ENCODE data around the gene SHC3. TPM values are rescaled to one million over a fixed set of nuclear protein-coding genes. Genes with fewer than 3 reads are reported as not detected.

Gene SHC3
- total and polyA plus RNA-seq, 9 of the 15 experiments (the other 6 are each of a cell fraction or from before 2014, with no cell fraction given): not detected

- intact Hi-C loops (cut with micrococcal nuclease) (no loop called here), in situ Hi-C loops (cut with MboI) (no loop called here)
- Histone ChIP-seq H3K4me1 (replicated peaks in 1 of 2; ENCODE audit: control insufficient read depth in 2 of 2, insufficient read depth in 2 of 2, low read length in 2 of 2) (no peaks in the 10 kb centered on the region), H3K27ac (ENCODE audit: extremely low read depth, low read depth, low read length) (no peak overlapping the region), H3K79me2 (ENCODE audit: control insufficient read depth, insufficient read depth, low read length) (no peaks in the 10 kb centered on the region), H4K20me1 (replicated peaks; ENCODE audit: control insufficient read depth, insufficient read depth, low read length) (no peaks in the 10 kb centered on the region), H2AFZ (ENCODE audit: low read depth, low read length) (no peak overlapping the region), H3K36me3 (ENCODE audit: control insufficient read depth, insufficient read depth, low read length) (no peaks in the 10 kb centered on the region), H3K27me3 (ENCODE audit: control insufficient read depth in 2 of 2, insufficient read depth in 2 of 2, low read length in 2 of 2) (peaks cover 2 to 19% of the 10 kb centered on the region in 2 experiments; a peak in 2 of 5 replicates), H3K4me3 (no peak overlapping the region), H3K9me1 (ENCODE audit: control insufficient read depth, insufficient read depth, low read length) (no peaks in the 10 kb centered on the region), H3K9ac (ENCODE audit: insufficient read depth in 1 of 2, low read depth in 2 of 2, low read length in 2 of 2) (no peak overlapping the region), H3K9me3 (replicated peaks; ENCODE audit: control insufficient read depth, insufficient read depth, low read depth, low read length) (no peaks in the 10 kb centered on the region), H3K4me2 (ENCODE audit: insufficient read depth, low read length) (no peak overlapping the region)
- TF ChIP-seq PKNOX1 (IDR thresholded peaks at IDR 0.05): no peak
- FAIRE-seq (no peak), ATAC-seq (no peak), DNase-seq (ENCODE audit: extremely low read depth in 1 of 4, low spot score in 3 of 4) (no peak)
- no TSS peak for BruUV-seq (replicated peaks)
- CTCF ChIA-PET (ENCODE audit: low intra/inter-chr PET ratio): no interaction called here
- POLR2A ChIA-PET: no interaction called here
- 2% methylated on average over 6 of the region's 6 CpGs for WGBS (ENCODE audit: insufficient coverage, low coverage, missing lambda C conversion rate)
Observed at GRCh38 chr9:89174291-89174690, 4.3 kb downstream of the SHC3 start.

DNA sequence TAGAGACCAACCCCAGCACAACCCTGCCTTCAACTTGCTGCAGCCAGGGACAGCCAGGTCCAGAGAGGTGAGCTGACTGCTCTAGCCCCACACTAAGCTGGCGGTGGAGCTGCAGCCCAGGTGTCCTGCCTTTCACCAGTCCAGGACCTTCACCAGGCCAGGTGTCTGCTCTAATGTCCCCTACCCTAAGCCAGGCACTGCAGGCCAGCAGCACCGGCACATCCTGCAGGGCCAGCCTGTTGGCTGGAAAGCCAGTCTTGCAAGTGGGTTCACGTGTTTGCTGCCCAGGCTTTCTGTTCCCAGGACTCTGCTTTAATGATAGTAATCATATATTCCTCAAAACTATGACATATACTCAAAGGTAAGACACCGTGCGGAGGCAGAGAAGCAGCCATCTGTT is 5.5 kb downstream of the SHC3 start:
- POLR2A ChIA-PET: no interaction called here
- Histone ChIP-seq H3K36me3 (ENCODE audit: control insufficient read depth, insufficient read depth, low read length) (no peaks in the 10 kb centered on the region), H3K79me2 (ENCODE audit: control insufficient read depth, insufficient read depth, low read length) (no peaks in the 10 kb centered on the region), H3K4me2 (ENCODE audit: insufficient read depth, low read length) (no peak overlapping the region), H3K27ac (ENCODE audit: extremely low read depth, low read depth, low read length) (no peak overlapping the region), H3K9me1 (ENCODE audit: control insufficient read depth, insufficient read depth, low read length) (no peaks in the 10 kb centered on the region), H4K20me1 (replicated peaks; ENCODE audit: control insufficient read depth, insufficient read depth, low read length) (no peaks in the 10 kb centered on the region), H3K27me3 (ENCODE audit: control insufficient read depth in 2 of 2, insufficient read depth in 2 of 2, low read length in 2 of 2) (peaks cover 2 to 17% of the 10 kb centered on the region in 2 experiments; a peak in 2 of 5 replicates), H2AFZ (ENCODE audit: low read depth, low read length) (no peak overlapping the region), H3K9me3 (replicated peaks; ENCODE audit: control insufficient read depth, insufficient read depth, low read depth, low read length) (no peaks in the 10 kb centered on the region), H3K9ac (ENCODE audit: insufficient read depth in 1 of 2, low read depth in 2 of 2, low read length in 2 of 2) (no peak overlapping the region), H3K4me1 (replicated peaks in 1 of 2; ENCODE audit: control insufficient read depth in 2 of 2, insufficient read depth in 2 of 2, low read length in 2 of 2) (no peaks in the 10 kb centered on the region), H3K4me3 (no peak overlapping the region)
- CTCF ChIA-PET (ENCODE audit: low intra/inter-chr PET ratio): no interaction called here
- intact Hi-C loops (cut with micrococcal nuclease) (no loop called here), in situ Hi-C loops (cut with MboI) (no loop called here)
- 3% methylated on average over 4 of the region's 5 CpGs for WGBS (ENCODE audit: insufficient coverage, low coverage, missing lambda C conversion rate)
- TF ChIP-seq SMARCA4 (IDR thresholded peaks at IDR 0.05) (no peak), ZNF217 (CRISPR knock-in tag; IDR thresholded peaks at IDR 0.05) (no peak), PTTG1 (tag; IDR thresholded peaks at IDR 0.05; ENCODE audit: low read depth) (no peak), EHMT2 (IDR thresholded peaks at IDR 0.05) (no peak), POLR2AphosphoS5 (IDR thresholded peaks at IDR 0.05; ENCODE audit: control insufficient read depth, insufficient read depth, low read depth, low read length) (no peak), SP2 (IDR thresholded peaks at IDR 0.05; ENCODE audit: extremely low read depth, low read depth, low read length, poor library complexity, severe bottlenecking) (no peak), CBFA2T2 (conservative IDR thresholded peaks at IDR 0.05) (no peak), HEY1 (CRISPR knock-in tag; IDR thresholded peaks at IDR 0.05; ENCODE audit: borderline replicate concordance) (no peak), RBM25 (IDR thresholded peaks at IDR 0.05; ENCODE audit: low read depth, low read length, severe bottlenecking) (no peak), ZNF764 (CRISPR knock-in tag; IDR thresholded peaks at IDR 0.05; ENCODE audit: low read depth) (no peak), ETV6 (IDR thresholded peaks at IDR 0.05; ENCODE audit: borderline replicate concordance in 1 of 2, low read depth in 2 of 2, low read length in 1 of 2) (no peak), ETV6 (CRISPR knock-in tag; IDR thresholded peaks at IDR 0.05; ENCODE audit: borderline replicate concordance) (no peak)
- TF ChIP-seq, protein P1, sequence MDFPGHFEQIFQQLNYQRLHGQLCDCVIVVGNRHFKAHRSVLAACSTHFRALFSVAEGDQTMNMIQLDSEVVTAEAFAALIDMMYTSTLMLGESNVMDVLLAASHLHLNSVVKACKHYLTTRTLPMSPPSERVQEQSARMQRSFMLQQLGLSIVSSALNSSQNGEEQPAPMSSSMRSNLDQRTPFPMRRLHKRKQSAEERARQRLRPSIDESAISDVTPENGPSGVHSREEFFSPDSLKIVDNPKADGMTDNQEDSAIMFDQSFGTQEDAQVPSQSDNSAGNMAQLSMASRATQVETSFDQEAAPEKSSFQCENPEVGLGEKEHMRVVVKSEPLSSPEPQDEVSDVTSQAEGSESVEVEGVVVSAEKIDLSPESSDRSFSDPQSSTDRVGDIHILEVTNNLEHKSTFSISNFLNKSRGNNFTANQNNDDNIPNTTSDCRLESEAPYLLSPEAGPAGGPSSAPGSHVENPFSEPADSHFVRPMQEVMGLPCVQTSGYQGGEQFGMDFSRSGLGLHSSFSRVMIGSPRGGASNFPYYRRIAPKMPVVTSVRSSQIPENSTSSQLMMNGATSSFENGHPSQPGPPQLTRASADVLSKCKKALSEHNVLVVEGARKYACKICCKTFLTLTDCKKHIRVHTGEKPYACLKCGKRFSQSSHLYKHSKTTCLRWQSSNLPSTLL (IDR thresholded peaks at IDR 0.05): no peak
- DNase-seq (ENCODE audit: extremely low read depth in 1 of 4, low spot score in 3 of 4) (no peak), FAIRE-seq (no peak), ATAC-seq (no peak)
- BruUV-seq (replicated peaks): no TSS peak
